ENCODE results near the gene ASB2. TPM values are rescaled to one million over a fixed set of nuclear protein-coding genes. Genes with fewer than 3 reads are reported as not detected.

The ASB2 gene
- total RNA-seq, 2 donors from 2014 or later, result 0.11 TPM; not detected in 1

DNA sequence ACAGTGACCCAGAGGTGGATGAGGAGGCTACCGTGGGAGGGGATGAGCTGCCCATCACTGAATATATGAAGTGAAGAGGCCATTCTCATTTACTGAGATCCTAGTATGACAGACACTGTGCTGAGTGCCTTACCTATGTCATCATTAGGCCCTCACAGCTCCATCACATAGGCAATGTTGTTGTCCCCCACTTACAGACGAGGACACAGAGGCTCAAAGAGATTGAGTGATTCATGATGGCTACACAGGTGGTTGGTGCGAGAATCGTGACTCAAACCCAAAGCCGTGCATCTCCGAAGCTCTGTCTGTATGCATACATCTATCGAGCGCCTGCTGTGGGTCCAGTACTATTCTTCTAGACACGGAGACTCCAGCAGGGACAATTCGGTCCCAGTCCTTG, 14.8 kb upstream of the ASB2 start:
- Mint-ChIP-seq H3K36me3 (ENCODE audit: low read depth) (no peaks in the 10 kb centered on the region), H3K27me3 (ENCODE audit: insufficient read depth) (peaks cover 13% of the 10 kb centered on the region), H3K9me3 (no peaks in the 10 kb centered on the region), H3K27ac (no peak overlapping the region), H3K4me3 (no peak overlapping the region), H3K4me1 (peaks cover 10% of the 10 kb centered on the region)
- peaks cover 14% of the 10 kb centered on the region for H3K27me3 ChIP-seq (ENCODE audit: control insufficient read depth, insufficient read depth, low read length, poor library complexity, severe bottlenecking)
- peaks cover 4% of the 10 kb centered on the region for H3K4me1 ChIP-seq (ENCODE audit: control insufficient read depth, insufficient read depth, low read length)
- TF ChIP-seq, protein P1, sequence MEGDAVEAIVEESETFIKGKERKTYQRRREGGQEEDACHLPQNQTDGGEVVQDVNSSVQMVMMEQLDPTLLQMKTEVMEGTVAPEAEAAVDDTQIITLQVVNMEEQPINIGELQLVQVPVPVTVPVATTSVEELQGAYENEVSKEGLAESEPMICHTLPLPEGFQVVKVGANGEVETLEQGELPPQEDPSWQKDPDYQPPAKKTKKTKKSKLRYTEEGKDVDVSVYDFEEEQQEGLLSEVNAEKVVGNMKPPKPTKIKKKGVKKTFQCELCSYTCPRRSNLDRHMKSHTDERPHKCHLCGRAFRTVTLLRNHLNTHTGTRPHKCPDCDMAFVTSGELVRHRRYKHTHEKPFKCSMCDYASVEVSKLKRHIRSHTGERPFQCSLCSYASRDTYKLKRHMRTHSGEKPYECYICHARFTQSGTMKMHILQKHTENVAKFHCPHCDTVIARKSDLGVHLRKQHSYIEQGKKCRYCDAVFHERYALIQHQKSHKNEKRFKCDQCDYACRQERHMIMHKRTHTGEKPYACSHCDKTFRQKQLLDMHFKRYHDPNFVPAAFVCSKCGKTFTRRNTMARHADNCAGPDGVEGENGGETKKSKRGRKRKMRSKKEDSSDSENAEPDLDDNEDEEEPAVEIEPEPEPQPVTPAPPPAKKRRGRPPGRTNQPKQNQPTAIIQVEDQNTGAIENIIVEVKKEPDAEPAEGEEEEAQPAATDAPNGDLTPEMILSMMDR (conservative IDR thresholded peaks at IDR 0.05), result no peak
- H3K4me3 ChIP-seq (ENCODE audit: low read length), result no peak overlapping the region
- H3K9me3 ChIP-seq (ENCODE audit: control insufficient read depth, low read length), result no peaks in the 10 kb centered on the region
- 91 to 99% methylated on average over 10 of the region's 10 CpGs for WGBS, 2 experiments (ENCODE audit: insufficient coverage in 1 of 2, insufficient read length in 1 of 2)
- H3K36me3 ChIP-seq (ENCODE audit: control insufficient read depth, insufficient read depth, low read length), result no peaks in the 10 kb centered on the region
- H3K9ac ChIP-seq (ENCODE audit: extremely low read depth, low read length, poor library complexity, severe bottlenecking), result no peak overlapping the region
- no peak overlapping the region for H3K27ac ChIP-seq (ENCODE audit: low read depth, low read length)
- no peak for DNase-seq

DNA sequence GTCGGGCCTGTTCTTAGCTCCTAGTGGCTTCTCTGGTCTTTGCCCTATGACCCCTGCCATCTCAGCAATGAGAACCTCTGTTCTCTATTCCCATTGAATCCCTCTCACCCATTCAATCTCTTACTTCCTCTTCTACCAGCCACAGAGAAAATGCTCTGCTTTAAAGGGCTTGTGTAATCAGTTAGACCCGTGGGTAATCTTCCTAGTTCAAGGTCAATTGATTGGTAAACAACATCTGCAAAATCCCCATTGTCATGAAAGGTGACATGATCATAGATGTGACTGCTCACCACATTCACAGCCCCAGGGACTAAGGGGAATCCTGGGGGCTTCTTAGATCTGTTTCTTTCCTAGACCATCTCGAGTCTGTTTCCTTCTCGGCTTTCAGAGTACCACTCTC, 13.6 kb upstream of the ASB2 start:
- peaks cover 14% of the 10 kb centered on the region for H3K27me3 ChIP-seq (ENCODE audit: control insufficient read depth, insufficient read depth, low read length, poor library complexity, severe bottlenecking)
- peaks cover 4% of the 10 kb centered on the region for H3K4me1 ChIP-seq (ENCODE audit: control insufficient read depth, insufficient read depth, low read length)
- no peaks in the 10 kb centered on the region for H3K9me3 Mint-ChIP-seq
- no peak for DNase-seq
- no peak overlapping the region for H3K4me3 ChIP-seq (ENCODE audit: low read length)
- peaks cover 9% of the 10 kb centered on the region for H3K27me3 Mint-ChIP-seq (ENCODE audit: insufficient read depth)
- H3K27ac Mint-ChIP-seq, result peak overlapping the region; percentile 19
- H3K27ac ChIP-seq (ENCODE audit: low read depth, low read length), result no peak overlapping the region
- H3K4me1 Mint-ChIP-seq, result peaks cover 10% of the 10 kb centered on the region
- no peaks in the 10 kb centered on the region for H3K36me3 Mint-ChIP-seq (ENCODE audit: low read depth)
- no peak overlapping the region for H3K9ac ChIP-seq (ENCODE audit: extremely low read depth, low read length, poor library complexity, severe bottlenecking)
- no peaks in the 10 kb centered on the region for H3K36me3 ChIP-seq (ENCODE audit: control insufficient read depth, insufficient read depth, low read length)
- TF ChIP-seq, protein P1 (conservative IDR thresholded peaks at IDR 0.05), result no peak
- 72 to 78% methylated on average over 4 of the region's 4 CpGs for WGBS, 2 experiments (ENCODE audit: insufficient coverage in 1 of 2, insufficient read length in 1 of 2)
- no peaks in the 10 kb centered on the region for H3K9me3 ChIP-seq (ENCODE audit: control insufficient read depth, low read length)
- H3K4me3 Mint-ChIP-seq, result no peak overlapping the region

DNA sequence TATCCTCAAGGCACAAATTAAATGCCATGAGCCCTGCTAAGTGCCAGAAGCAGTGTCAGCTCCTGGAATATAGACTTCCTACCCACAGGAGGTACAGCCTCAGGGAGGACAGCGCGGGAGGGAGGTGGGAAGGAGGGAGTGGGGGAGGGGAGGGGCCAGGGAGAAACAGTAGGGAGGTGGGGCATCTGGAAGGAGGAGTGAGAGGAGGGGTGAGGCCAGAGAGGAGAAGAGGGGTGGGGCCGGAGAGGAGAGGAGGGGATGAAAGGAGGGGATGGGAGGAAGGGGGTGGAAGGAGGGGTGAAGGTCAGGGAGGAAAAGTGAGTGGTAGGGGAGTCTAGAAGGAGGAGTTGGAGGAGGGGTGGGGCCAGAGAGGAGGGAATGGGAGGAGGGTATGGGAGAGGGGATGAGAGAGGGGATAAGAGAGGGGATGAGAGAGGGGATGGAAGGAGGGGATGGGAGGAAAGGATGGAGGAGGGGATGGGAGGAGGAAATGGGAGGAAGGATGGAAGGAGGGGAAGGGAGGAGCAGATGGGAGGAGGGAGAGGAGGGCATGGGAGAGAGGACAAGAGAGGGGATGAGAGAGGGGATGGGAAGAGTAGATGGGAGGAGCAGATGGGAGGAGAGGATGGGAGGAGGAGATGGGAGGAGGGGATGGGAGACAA, 11.6 kb upstream of the ASB2 start:
- Mint-ChIP-seq H3K36me3 (ENCODE audit: low read depth) (no peaks in the 10 kb centered on the region), H3K4me1 (peaks cover 13% of the 10 kb centered on the region), H3K9me3 (no peaks in the 10 kb centered on the region), H3K4me3 (no peak overlapping the region), H3K27ac (no peak overlapping the region), H3K27me3 (ENCODE audit: insufficient read depth) (peaks cover 9% of the 10 kb centered on the region)
- no peak overlapping the region for H3K4me3 ChIP-seq (ENCODE audit: low read length)
- WGBS, 2 experiments (ENCODE audit: insufficient coverage in 1 of 2, insufficient read length in 1 of 2), result 70 to 80% methylated on average over 1 to 3 of the region's 3 CpGs
- H3K27me3 ChIP-seq (ENCODE audit: control insufficient read depth, insufficient read depth, low read length, poor library complexity, severe bottlenecking), result peaks cover 14% of the 10 kb centered on the region
- no peaks in the 10 kb centered on the region for H3K36me3 ChIP-seq (ENCODE audit: control insufficient read depth, insufficient read depth, low read length)
- peaks cover 11% of the 10 kb centered on the region for H3K4me1 ChIP-seq (ENCODE audit: control insufficient read depth, insufficient read depth, low read length)
- no peak overlapping the region for H3K27ac ChIP-seq (ENCODE audit: low read depth, low read length)
- no peak overlapping the region for H3K9ac ChIP-seq (ENCODE audit: extremely low read depth, low read length, poor library complexity, severe bottlenecking)
- TF ChIP-seq, protein P1 (conservative IDR thresholded peaks at IDR 0.05), result no peak
- DNase-seq, result no peak
- H3K9me3 ChIP-seq (ENCODE audit: control insufficient read depth, low read length), result no peaks in the 10 kb centered on the region
